GM21723 (cell line): Measurements from ENCODE around the gene TSPAN16.
"Not testable (repeated sequence)": the region's sequence is repeated elsewhere in the genome, so short reads cannot be mapped to it uniquely, and the experiment has no call there.

Source experiments
- ATAC-seq: cut with Tn5 transposase; IDR thresholded peaks from one replicate; pipeline ENCODE4 v1.9.1; 2021; ENCODE audit warnings: mild to moderate bottlenecking, moderate library complexity; ENCODE audit not compliant: unreplicated experiment

The TSPAN16 gene

GRCh38 chr19:11300811-11301120 is 4.8 kb downstream of the TSPAN16 start:
- no peak for ATAC-seq

- ATAC-seq = no peak
Measured at GRCh38 chr19:11304936-11305335, 9.0 kb downstream of the TSPAN16 start.

GRCh38 chr19:11306337-11306736 is 10.4 kb downstream of the TSPAN16 start:
- no peak for ATAC-seq

GRCh38 chr19:11320278-11320995 is 24.5 kb downstream of the TSPAN16 start:
- ATAC-seq = not testable (repeated sequence)

GRCh38 chr19:11321191-11322126 is 25.5 kb downstream of the TSPAN16 start:
- ATAC-seq = no peak

GRCh38 chr19:11322269-11323024 is 26.5 kb downstream of the TSPAN16 start:
- no peak for ATAC-seq

- ATAC-seq = no peak
Measured at GRCh38 chr19:11323601-11324078, 27.7 kb downstream of the TSPAN16 start.

- no peak for ATAC-seq
Measured at GRCh38 chr19:11324079-11324661, 28.2 kb downstream of the TSPAN16 start.

- no peak for ATAC-seq
Measured at GRCh38 chr19:11324748-11325389, 28.9 kb downstream of the TSPAN16 start.

GRCh38 chr19:11325544-11325943 is 29.6 kb downstream of the TSPAN16 start:
- ATAC-seq = no peak

GRCh38 chr19:11330127-11330526 is 34.2 kb downstream of the TSPAN16 start:
- no peak for ATAC-seq

GRCh38 chr19:11331502-11331901 is 35.5 kb downstream of the TSPAN16 start:
- ATAC-seq = no peak

- ATAC-seq = no peak
Measured at GRCh38 chr19:11332822-11333221, 36.9 kb downstream of the TSPAN16 start.

- ATAC-seq = not testable (repeated sequence)
Measured at GRCh38 chr19:11333838-11334237, 37.9 kb downstream of the TSPAN16 start.

- ATAC-seq = no peak
Measured at GRCh38 chr19:11335449-11336146, 39.6 kb downstream of the TSPAN16 start.

- no peak for ATAC-seq
Measured at GRCh38 chr19:11337080-11337479, 41.1 kb downstream of the TSPAN16 start.

GRCh38 chr19:11338121-11338520 is 42.2 kb downstream of the TSPAN16 start:
- no peak for ATAC-seq

GRCh38 chr19:11338569-11339253 is 42.8 kb downstream of the TSPAN16 start:
- ATAC-seq = no peak
